HepG2 (cell line): ENCODE measurements around the gene PROS1. TPM values are rescaled to one million over a fixed set of nuclear protein-coding genes. Genes with fewer than 3 reads are reported as not detected.

Experiments used
- CSRNP1 ChIP-seq: sonication (generic); formaldehyde crosslinking; IDR thresholded peaks from 2 replicates; pipeline ENCODE4 v1.8.1; 2023; ENCODE audit warnings: mild to moderate bottlenecking, missing genetic modification reagents
- GATAD1 ChIP-seq: IDR thresholded peaks from 2 replicates; pipeline ENCODE4 v1.6.1; 2016; ENCODE audit warnings: missing genetic modification reagents, missing compliant biosample characterization
- GTF2F1 ChIP-seq: fragments of 150-350 bp; IDR thresholded peaks from 2 replicates; pipeline ENCODE4 v1.6.1; 2014; ENCODE audit warnings: low read length
- HDAC1 ChIP-seq: sonication (generic); formaldehyde crosslinking; IDR thresholded peaks from 2 replicates; pipeline ENCODE4 v1.5.1; 2020; ENCODE audit warnings: mild to moderate bottlenecking, missing genetic modification reagents
- HINFP ChIP-seq: sonication (generic); formaldehyde crosslinking; IDR thresholded peaks from 2 replicates; pipeline ENCODE4 v1.4.0; 2020; ENCODE audit warnings: low read depth, mild to moderate bottlenecking, missing genetic modification reagents
- HIVEP1 ChIP-seq: sonication (generic); formaldehyde crosslinking; IDR thresholded peaks from 2 replicates; pipeline ENCODE4 v1.4.0; 2020; ENCODE audit warnings: mild to moderate bottlenecking, missing genetic modification reagents
- ISX ChIP-seq: sonication (generic); formaldehyde crosslinking; conservative IDR thresholded peaks from 2 replicates; pipeline ENCODE4 v1.5.0; 2020; ENCODE audit warnings: missing genetic modification reagents
- MEIS1 ChIP-seq: sonication (generic); formaldehyde crosslinking; IDR thresholded peaks from 2 replicates; pipeline ENCODE4 v1.9.0; 2021; ENCODE audit warnings: mild to moderate bottlenecking, missing genetic modification reagents, moderate library complexity, borderline replicate concordance
- MXI1 ChIP-seq: IDR thresholded peaks from 3 replicates; pipeline ENCODE4 v1.6.1; 2012; ENCODE audit warnings: low read depth, low read length, inconsistent platforms, borderline replicate concordance
- RORA ChIP-seq: sonication (generic); formaldehyde crosslinking; IDR thresholded peaks from 2 replicates; pipeline ENCODE4 v1.5.0; 2020; ENCODE audit warnings: mild to moderate bottlenecking, missing genetic modification reagents, moderate library complexity
- RXRA ChIP-seq: sonication (generic); formaldehyde crosslinking; IDR thresholded peaks from 2 replicates; pipeline ENCODE4 v1.5.1; 2020; ENCODE audit warnings: missing genetic modification reagents
- TERF1 ChIP-seq: sonication (generic); formaldehyde crosslinking; IDR thresholded peaks from 2 replicates; pipeline ENCODE4 v1.8.0; 2022; ENCODE audit warnings: mild to moderate bottlenecking, missing genetic modification reagents, moderate library complexity
- ZNF121 ChIP-seq: sonication (generic); formaldehyde crosslinking; IDR thresholded peaks from 2 replicates; pipeline ENCODE4 v1.5.0; 2020; ENCODE audit warnings: mild to moderate bottlenecking, missing genetic modification reagents
- ZNF207 ChIP-seq: fragments of 450-650 bp; IDR thresholded peaks from 2 replicates; pipeline ENCODE4 v1.6.1; 2016; ENCODE audit warnings: antibody characterized with exemption, borderline replicate concordance
- ZNF3 ChIP-seq: IDR thresholded peaks from 2 replicates; pipeline ENCODE4 v1.7.0; 2017; ENCODE audit warnings: inconsistent platforms
- ZNF558 ChIP-seq: sonication (generic); formaldehyde crosslinking; IDR thresholded peaks from 2 replicates; pipeline ENCODE4 v1.9.0; 2022; ENCODE audit warnings: mild to moderate bottlenecking, missing genetic modification reagents, borderline replicate concordance
- ZNF607 ChIP-seq: sonication (generic); formaldehyde crosslinking; IDR thresholded peaks from 2 replicates; pipeline ENCODE4 v1.5.1; 2020; ENCODE audit warnings: missing genetic modification reagents, mild to moderate bottlenecking, borderline replicate concordance
- ZNF709 ChIP-seq: sonication (generic); formaldehyde crosslinking; IDR thresholded peaks from 2 replicates; pipeline ENCODE4 v1.5.0; 2020; ENCODE audit warnings: mild to moderate bottlenecking, missing genetic modification reagents
- ZNF720 ChIP-seq: sonication (generic); formaldehyde crosslinking; IDR thresholded peaks from 2 replicates; pipeline ENCODE4 v1.4.0; 2020; ENCODE audit warnings: missing genetic modification reagents
- polyA plus RNA-seq, 8 experiments: library from polyadenylated mRNA; depleted of rRNA in 3 of 8; stranded (reverse) in 7 of 8; unstranded in 1 of 8; fragments of >200 nt; fragmentation: Illumina TruSeq in 4 of 8; extraction: Trizol in 4 of 8; gene quantifications; 2 replicates each; pipeline versions ENCODE4 v1.2.1 to v1.2.3, GENCODE V29; 2011 to 2016; ENCODE audit warnings: low read depth in 4 of 8, missing spikeins in 1 of 8, mixed read lengths in 1 of 8; ENCODE audit not compliant: insufficient read depth in 1 of 8
- total RNA-seq, 5 experiments: library from RNA; depleted of rRNA; stranded (reverse); fragments of >200 nt; fragmentation: Illumina TruSeq; extraction: Trizol; gene quantifications; 2 replicates each; pipeline ENCODE4 v1.2.3, GENCODE V29; 2016; ENCODE audit warnings: low read depth in 1 of 5
- TF ChIP-seq, protein P1 (sequence below): sonication (generic); formaldehyde crosslinking; IDR thresholded peaks from 2 replicates; pipeline ENCODE4 v1.5.0; 2020; ENCODE audit warnings: mild to moderate bottlenecking, low read depth, missing genetic modification reagents, borderline replicate concordance
- TF ChIP-seq, protein P2 (sequence below): sonication (generic); formaldehyde crosslinking; IDR thresholded peaks from 2 replicates; pipeline ENCODE4 v1.9.0; 2021; ENCODE audit warnings: missing genetic modification reagents, borderline replicate concordance

The PROS1 gene
- total and polyA plus RNA-seq, 2 of the 13 experiments (the other 11 are each of a cell fraction or from before 2014, with no cell fraction given): 63.8 to 76.8 TPM

DNA sequence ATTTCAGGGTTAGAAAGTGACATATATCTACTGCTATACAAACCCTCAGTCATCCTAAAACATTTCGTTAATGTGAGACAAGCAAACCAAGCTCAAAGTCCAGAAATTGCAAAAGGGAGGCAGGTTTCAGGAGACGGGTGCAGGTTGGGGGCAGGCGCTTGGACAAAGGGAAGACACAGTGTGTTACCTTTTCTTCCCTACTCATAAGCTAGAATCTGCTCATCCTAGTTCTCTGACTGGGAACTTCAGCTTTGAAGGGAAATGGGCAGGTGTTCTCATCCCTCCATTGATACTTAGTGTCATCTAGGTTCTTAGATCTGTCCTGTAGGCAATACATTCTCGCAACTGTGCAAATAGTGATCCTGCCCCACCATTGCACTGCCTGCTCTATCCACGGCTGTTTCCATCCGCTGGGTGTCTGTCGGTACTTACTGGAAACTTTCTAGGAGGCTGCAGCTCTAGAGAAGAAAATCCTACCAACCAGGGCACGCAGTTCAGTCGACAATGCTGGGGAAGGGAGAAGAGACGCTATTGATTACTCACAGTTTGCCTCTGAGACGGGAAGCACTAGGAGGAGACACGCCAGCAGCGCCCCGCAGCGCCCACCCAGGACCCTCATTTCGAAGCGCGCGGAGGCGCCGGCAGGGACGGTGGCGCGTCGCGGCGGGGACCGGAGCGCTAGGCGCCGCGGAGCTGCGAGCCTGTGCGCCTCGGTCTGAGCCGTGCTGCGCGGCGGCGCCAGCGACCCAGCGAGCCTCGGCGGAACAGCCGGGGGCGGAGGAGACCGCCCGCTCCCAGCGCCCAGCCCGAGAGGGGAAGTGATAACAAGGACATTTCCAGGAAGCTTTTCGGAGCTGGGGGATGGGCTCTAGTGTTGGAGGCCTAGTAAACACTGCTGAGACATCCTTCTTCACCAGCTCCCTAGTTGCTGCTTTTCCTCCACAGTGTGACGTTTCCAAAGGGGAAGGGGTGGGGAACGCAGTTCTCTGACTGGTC, at the start of gene PROS1 (continued):
- no peak for TF ChIP-seq ZNF3 (CRISPR knock-in tag)
- TF ChIP-seq HDAC1 (CRISPR knock-in tag): peak; percentile 73; the same call in 1 of the 2 replicates
- no peak for TF ChIP-seq MXI1
- no peak for TF ChIP-seq RORA
- TF ChIP-seq ISX (CRISPR knock-in tag): no peak
- TF ChIP-seq, protein P1, sequence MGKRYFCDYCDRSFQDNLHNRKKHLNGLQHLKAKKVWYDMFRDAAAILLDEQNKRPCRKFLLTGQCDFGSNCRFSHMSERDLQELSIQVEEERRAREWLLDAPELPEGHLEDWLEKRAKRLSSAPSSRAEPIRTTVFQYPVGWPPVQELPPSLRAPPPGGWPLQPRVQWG (CRISPR knock-in tag): no peak
- no peak for TF ChIP-seq HINFP (CRISPR knock-in tag)
- TF ChIP-seq RXRA: 0 out of 2 replicates have a peak, but pooled peaks have one; percentile 36
- no peak for TF ChIP-seq ZNF720 (CRISPR knock-in tag)
- TF ChIP-seq GATAD1: peak; percentile 47; the same call in 1 of the 2 replicates
- no peak for TF ChIP-seq ZNF207
- no peak for TF ChIP-seq TERF1 (CRISPR knock-in tag)
- no peak for TF ChIP-seq CSRNP1 (CRISPR knock-in tag)
- no peak for TF ChIP-seq MEIS1 (CRISPR knock-in tag)
- TF ChIP-seq, protein P2, sequence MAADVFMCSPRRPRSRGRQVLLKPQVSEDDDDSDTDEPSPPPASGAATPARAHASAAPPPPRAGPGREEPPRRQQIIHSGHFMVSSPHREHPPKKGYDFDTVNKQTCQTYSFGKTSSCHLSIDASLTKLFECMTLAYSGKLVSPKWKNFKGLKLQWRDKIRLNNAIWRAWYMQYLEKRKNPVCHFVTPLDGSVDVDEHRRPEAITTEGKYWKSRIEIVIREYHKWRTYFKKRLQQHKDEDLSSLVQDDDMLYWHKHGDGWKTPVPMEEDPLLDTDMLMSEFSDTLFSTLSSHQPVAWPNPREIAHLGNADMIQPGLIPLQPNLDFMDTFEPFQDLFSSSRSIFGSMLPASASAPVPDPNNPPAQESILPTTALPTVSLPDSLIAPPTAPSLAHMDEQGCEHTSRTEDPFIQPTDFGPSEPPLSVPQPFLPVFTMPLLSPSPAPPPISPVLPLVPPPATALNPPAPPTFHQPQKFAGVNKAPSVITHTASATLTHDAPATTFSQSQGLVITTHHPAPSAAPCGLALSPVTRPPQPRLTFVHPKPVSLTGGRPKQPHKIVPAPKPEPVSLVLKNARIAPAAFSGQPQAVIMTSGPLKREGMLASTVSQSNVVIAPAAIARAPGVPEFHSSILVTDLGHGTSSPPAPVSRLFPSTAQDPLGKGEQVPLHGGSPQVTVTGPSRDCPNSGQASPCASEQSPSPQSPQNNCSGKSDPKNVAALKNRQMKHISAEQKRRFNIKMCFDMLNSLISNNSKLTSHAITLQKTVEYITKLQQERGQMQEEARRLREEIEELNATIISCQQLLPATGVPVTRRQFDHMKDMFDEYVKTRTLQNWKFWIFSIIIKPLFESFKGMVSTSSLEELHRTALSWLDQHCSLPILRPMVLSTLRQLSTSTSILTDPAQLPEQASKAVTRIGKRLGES (CRISPR knock-in tag): no peak
- no peak; the same call in 1 of the 2 replicates for TF ChIP-seq ZNF558
- TF ChIP-seq GTF2F1: no peak
- TF ChIP-seq ZNF121 (CRISPR knock-in tag): no peak
- no peak for TF ChIP-seq ZNF607 (CRISPR knock-in tag)
- no peak for TF ChIP-seq HIVEP1 (CRISPR knock-in tag)
- no peak for TF ChIP-seq ZNF709 (CRISPR knock-in tag)
